PC-9 (cell line): ENCODE data around the gene TELO2. TPM values are rescaled to one million over a fixed set of nuclear protein-coding genes. Genes with fewer than 3 reads are reported as not detected.

Experiments
- BruUV-seq: library from RNA; stranded (reverse); fragments of 400-500 nt; replicated peaks from 2 replicates; lab custom pipeline; 2021; lab: Mats Ljungman, UMichigan
- CTCF ChIA-PET: fragments of 300-600 bp; sonication (Branson Sonifier 250); formaldehyde crosslinking; loops from one replicate; lab custom pipeline; 2022; ENCODE audit warnings: antibody characterized with exemption; lab: Charles Lee
- POLR2A ChIA-PET: fragments of 300-600 bp; sonication (Branson Sonifier 250); formaldehyde crosslinking; loops from one replicate; lab custom pipeline; 2022; ENCODE audit warnings: antibody characterized with exemption; ENCODE audit not compliant: unreplicated experiment; lab: Charles Lee
- DNase-seq, 2 experiments: peaks; one replicate each; pipeline versions ENCODE4 v3.0.0 to v3.0.0-alpha.2; 2015 to 2022; ENCODE audit warnings: mixed read lengths in 1 of 2
- H2AFZ ChIP-seq: fragments of 200-600 bp; sonication (generic); 2 replicates; pipeline ENCODE4 v1.8.1; 2017; ENCODE audit warnings: antibody characterized with exemption
- H3F3A ChIP-seq: fragments of 200-600 bp; sonication (generic); 2 replicates; pipeline ENCODE4 v1.8.1; 2017; ENCODE audit warnings: antibody characterized with exemption, mild to moderate bottlenecking, low read depth; ENCODE audit not compliant: insufficient read depth
- H3K27ac ChIP-seq: fragments of 200-600 bp; sonication (generic); 2 replicates; pipeline ENCODE4 v1.6.1; 2016; ENCODE audit warnings: mixed run types
- H3K27me3 ChIP-seq: fragments of 200-600 bp; sonication (generic); 2 replicates; pipeline ENCODE4 v1.6.1; 2016; ENCODE audit warnings: low read depth, mixed run types; ENCODE audit not compliant: insufficient read depth
- H3K36me3 ChIP-seq: fragments of 200-600 bp; sonication (generic); 2 replicates; pipeline ENCODE4 v1.6.1; 2016; ENCODE audit warnings: low read depth, mixed run types
- H3K4me1 ChIP-seq: fragments of 200-600 bp; sonication (generic); replicated peaks from 2 replicates; pipeline ENCODE4 v1.6.1; 2016; ENCODE audit warnings: mixed run types; ENCODE audit not compliant: insufficient read depth
- H3K4me2 ChIP-seq: fragments of 200-600 bp; sonication (generic); 2 replicates; pipeline ENCODE4 v1.6.1; 2017; ENCODE audit warnings: mixed run types
- H3K4me3 ChIP-seq: fragments of 200-600 bp; sonication (generic); 2 replicates; pipeline ENCODE4 v1.6.1; 2016; ENCODE audit warnings: mixed run types
- H3K79me2 ChIP-seq: fragments of 200-600 bp; sonication (generic); 2 replicates; pipeline ENCODE4 v1.6.1; 2017; ENCODE audit warnings: low read depth, mixed run types
- H3K9me2 ChIP-seq: fragments of 200-600 bp; sonication (generic); 2 replicates; pipeline ENCODE4 v1.8.1; 2017; ENCODE audit warnings: mild to moderate bottlenecking; ENCODE audit not compliant: insufficient read depth
- H3K9me3 ChIP-seq: fragments of 200-600 bp; sonication (generic); 2 replicates; pipeline ENCODE4 v1.8.1; 2016; ENCODE audit warnings: low read depth; ENCODE audit not compliant: insufficient read depth
- H4K20me1 ChIP-seq: fragments of 200-600 bp; sonication (generic); 2 replicates; pipeline ENCODE4 v1.8.1; 2017; ENCODE audit not compliant: insufficient read depth
- EZH2 ChIP-seq: fragments of 200-600 bp; sonication (generic); IDR thresholded peaks from 2 replicates; pipeline ENCODE4 v1.8.0; 2017; ENCODE audit warnings: antibody characterized with exemption, low read depth
- intact Hi-C: fragments of 100-400 bp; cut with micrococcal nuclease; formaldehyde crosslinking; loops from one replicate; pipeline ENCODE4 v1.10.0; 2022; ENCODE audit not compliant: unreplicated experiment
- total RNA-seq: library from RNA; stranded (reverse); gene quantifications from 2 replicates; pipeline ENCODE4 v1.2.3, GENCODE V29; 2021
- TF ChIP-seq, protein P1 (sequence below): fragments of 200-600 bp; sonication (generic); conservative IDR thresholded peaks from 2 replicates; pipeline ENCODE4 v1.6.1; 2017; ENCODE audit warnings: mixed run types, antibody characterized with exemption, mild to moderate bottlenecking, moderate library complexity

TELO2 gene
- total RNA-seq, 1 experiment from 2014 or later: 56.0 TPM

DNA sequence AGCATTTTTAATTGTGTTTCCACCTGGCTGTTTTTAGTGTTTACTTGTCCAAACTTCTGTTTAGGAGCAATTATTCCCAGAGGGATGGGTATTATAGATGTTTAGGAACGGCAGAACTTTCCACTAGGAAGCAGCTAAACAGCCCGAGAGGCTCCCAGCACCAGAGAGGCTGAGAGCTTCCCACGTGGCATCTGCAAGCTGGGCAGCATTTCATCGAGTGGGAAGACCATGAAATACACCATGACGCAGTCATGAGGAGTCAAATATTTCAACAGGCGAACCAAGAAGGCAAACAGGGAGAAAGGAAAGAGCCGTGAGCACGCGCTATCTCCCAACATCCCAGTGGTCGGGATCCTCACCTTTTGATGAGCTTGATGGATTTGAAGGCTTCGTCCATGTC, 64.4 kb downstream of the TELO2 start:
- intact Hi-C loops: no loop called here
- Histone ChIP-seq H4K20me1 (no peaks in the 10 kb centered on the region; the same call in 1 of the 2 replicates), H3K9me2 (no peaks in the 10 kb centered on the region), H3K79me2 (no peaks in the 10 kb centered on the region), H2AFZ (no peak overlapping the region), H3K4me3 (no peak overlapping the region), H3K4me1 (no peaks in the 10 kb centered on the region), H3K27me3 (no peaks in the 10 kb centered on the region), H3K36me3 (no peaks in the 10 kb centered on the region), H3K4me2 (no peak overlapping the region), H3F3A (no peaks in the 10 kb centered on the region), H3K9me3 (no peaks in the 10 kb centered on the region), H3K27ac (no peak overlapping the region)
- BruUV-seq: no TSS peak
- POLR2A ChIA-PET: interaction anchor here (0.7 kb wide), 1 partner anchor 280 kb away, joined by 7 read pairs; no protein-coding TSS in a partner anchor
- CTCF ChIA-PET: no interaction called here
- TF ChIP-seq, protein P1, sequence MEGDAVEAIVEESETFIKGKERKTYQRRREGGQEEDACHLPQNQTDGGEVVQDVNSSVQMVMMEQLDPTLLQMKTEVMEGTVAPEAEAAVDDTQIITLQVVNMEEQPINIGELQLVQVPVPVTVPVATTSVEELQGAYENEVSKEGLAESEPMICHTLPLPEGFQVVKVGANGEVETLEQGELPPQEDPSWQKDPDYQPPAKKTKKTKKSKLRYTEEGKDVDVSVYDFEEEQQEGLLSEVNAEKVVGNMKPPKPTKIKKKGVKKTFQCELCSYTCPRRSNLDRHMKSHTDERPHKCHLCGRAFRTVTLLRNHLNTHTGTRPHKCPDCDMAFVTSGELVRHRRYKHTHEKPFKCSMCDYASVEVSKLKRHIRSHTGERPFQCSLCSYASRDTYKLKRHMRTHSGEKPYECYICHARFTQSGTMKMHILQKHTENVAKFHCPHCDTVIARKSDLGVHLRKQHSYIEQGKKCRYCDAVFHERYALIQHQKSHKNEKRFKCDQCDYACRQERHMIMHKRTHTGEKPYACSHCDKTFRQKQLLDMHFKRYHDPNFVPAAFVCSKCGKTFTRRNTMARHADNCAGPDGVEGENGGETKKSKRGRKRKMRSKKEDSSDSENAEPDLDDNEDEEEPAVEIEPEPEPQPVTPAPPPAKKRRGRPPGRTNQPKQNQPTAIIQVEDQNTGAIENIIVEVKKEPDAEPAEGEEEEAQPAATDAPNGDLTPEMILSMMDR: no peak
- TF ChIP-seq EZH2: no peak
- DNase-seq: no peak

DNA sequence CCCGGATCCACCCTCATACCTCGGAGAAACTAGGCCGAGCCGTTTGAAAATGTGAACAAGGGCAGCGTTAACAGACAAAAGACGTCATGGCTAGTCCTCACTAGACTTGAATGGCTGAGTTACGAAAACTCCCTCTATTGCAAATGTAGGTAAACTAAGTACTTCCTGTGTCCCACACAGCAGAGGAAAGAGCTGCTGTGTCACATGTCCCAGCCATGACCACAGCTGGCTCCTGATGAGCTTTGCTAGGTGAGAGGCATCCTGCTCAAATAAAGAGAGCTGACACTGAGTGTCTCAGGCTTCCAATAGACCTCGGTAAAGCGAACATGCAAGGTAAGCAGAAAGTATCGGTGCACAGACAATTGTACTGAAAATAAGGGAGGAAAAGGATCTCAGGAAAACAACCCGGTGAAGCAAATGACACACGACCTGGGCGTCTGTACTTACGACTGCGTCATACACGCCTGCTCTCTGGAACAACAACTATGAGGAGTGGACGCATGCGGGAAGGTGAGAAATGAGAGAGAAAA, 66.4 kb downstream of the TELO2 start:
- no peak overlapping the region for H2AFZ ChIP-seq
- no peaks in the 10 kb centered on the region for H3K9me3 ChIP-seq
- H4K20me1 ChIP-seq: no peaks in the 10 kb centered on the region
- no peak overlapping the region for H3K27ac ChIP-seq
- ChIA-PET CTCF (no interaction called here), POLR2A (no interaction called here)
- no TSS peak for BruUV-seq
- TF ChIP-seq, protein P1: no peak
- TF ChIP-seq EZH2: no peak
- intact Hi-C loops: no loop called here
- H3F3A ChIP-seq: no peaks in the 10 kb centered on the region
- H3K9me2 ChIP-seq: no peaks in the 10 kb centered on the region
- H3K4me3 ChIP-seq: no peak overlapping the region
- no peaks in the 10 kb centered on the region for H3K4me1 ChIP-seq
- H3K79me2 ChIP-seq: no peaks in the 10 kb centered on the region
- H3K36me3 ChIP-seq: no peaks in the 10 kb centered on the region
- no peak overlapping the region for H3K4me2 ChIP-seq
- DNase-seq: no peak
- no peaks in the 10 kb centered on the region for H3K27me3 ChIP-seq

Other genes with a start within 250 kb of the TELO2 start
- not detected in 2 replicates for gene TPSD1, start 237.3 kb upstream of the TELO2 start, total RNA-seq
- 218 and 271 TPM in 2 replicates for gene UBE2I, start 183.7 kb upstream of the TELO2 start, total RNA-seq
- 35.0 and 47.3 TPM in 2 replicates for gene BAIAP3, start 159.7 kb upstream of the TELO2 start, total RNA-seq
- gene TSR3, start 141.5 kb upstream of the TELO2 start, total RNA-seq: 69.5 and 108 TPM in 2 replicates
- gene GNPTG, start 141.4 kb upstream of the TELO2 start, total RNA-seq: 40.6 and 50.7 TPM in 2 replicates
- gene UNKL, start 78.7 kb upstream of the TELO2 start, total RNA-seq: 111 and 112 TPM in 2 replicates
- 21.7 and 27.5 TPM in 2 replicates for gene UQCC4, start 72.6 kb upstream of the TELO2 start, total RNA-seq
- gene PERCC1, start 62.3 kb upstream of the TELO2 start, total RNA-seq: not detected in 2 replicates
- 2.4 and 2.8 TPM in 2 replicates for gene CCDC154, start 48.8 kb upstream of the TELO2 start, total RNA-seq
- 110 and 111 TPM in 2 replicates for gene CLCN7, start 18.3 kb upstream of the TELO2 start, total RNA-seq
- gene PTX4, start 4.4 kb upstream of the TELO2 start, total RNA-seq: 0.39 TPM in 1 of 2 replicates, not detected in the other
- gene TMEM204, start 40.3 kb downstream of the TELO2 start, total RNA-seq: not detected in 2 replicates
- gene IFT140, start 118.7 kb downstream of the TELO2 start, total RNA-seq: 43.8 and 47.6 TPM in 2 replicates
- 19.3 and 22.7 TPM in 2 replicates for gene CRAMP1, start 119.0 kb downstream of the TELO2 start, total RNA-seq
- 199 and 244 TPM in 2 replicates for gene JPT2, start 184.9 kb downstream of the TELO2 start, total RNA-seq
- 119 and 125 TPM in 2 replicates for gene MAPK8IP3, start 212.8 kb downstream of the TELO2 start, total RNA-seq